HG03575 (cell line): ENCODE measurements around the gene FTSJ1.
"Not testable (repeated sequence)": the region's sequence is repeated elsewhere in the genome, so short reads cannot be mapped to it uniquely, and the experiment has no call there.

Experiments used
- ATAC-seq: cut with Tn5 transposase; IDR thresholded peaks from one replicate; pipeline ENCODE4 v1.9.1; 2021; ENCODE audit not compliant: unreplicated experiment, insufficient number of reproducible peaks, low FRiP score; ENCODE audit errors: extremely low read depth

Gene FTSJ1, protein sequence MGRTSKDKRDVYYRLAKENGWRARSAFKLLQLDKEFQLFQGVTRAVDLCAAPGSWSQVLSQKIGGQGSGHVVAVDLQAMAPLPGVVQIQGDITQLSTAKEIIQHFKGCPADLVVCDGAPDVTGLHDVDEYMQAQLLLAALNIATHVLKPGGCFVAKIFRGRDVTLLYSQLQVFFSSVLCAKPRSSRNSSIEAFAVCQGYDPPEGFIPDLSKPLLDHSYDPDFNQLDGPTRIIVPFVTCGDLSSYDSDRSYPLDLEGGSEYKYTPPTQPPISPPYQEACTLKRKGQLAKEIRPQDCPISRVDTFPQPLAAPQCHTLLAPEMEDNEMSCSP

DNA sequence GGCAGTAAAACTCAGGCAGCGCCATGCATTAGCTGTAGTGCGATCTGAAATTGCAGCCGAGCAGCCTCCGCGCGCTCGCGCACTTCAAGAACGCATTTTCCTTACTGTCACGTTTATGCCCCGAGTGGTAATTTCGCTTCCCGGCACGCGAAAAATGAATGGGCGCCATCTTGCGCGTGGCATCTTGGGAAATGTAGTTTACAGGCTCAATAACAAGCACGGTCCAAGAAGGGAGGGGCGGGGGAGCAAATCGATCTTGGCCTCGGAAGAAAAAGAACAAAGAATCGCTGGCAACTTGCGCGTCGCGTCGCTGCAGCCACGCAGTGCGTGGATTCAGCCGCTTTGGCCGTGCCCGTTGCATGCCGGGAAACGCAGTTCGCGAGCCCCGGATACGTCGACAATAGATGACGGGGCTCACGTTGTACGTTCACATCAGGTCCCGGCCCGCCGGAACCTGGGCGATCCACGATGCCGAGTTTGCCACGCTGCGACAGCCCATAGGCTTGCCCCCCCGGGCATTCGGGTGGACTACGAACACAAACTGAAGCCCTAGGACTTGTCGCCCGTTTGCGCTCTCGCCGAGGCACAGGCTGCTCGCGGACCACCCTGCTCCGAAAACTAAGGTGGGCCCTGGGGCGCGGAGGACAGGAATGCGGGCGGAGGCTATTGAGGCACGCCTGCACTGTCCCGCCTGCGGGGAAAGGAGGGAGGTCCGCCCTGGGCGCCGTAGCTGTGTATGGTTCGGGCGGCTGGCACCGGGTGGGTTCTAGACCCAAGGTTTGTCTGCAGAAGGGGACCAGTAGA lies at the start of gene FTSJ1:
TSS of gene FTSJ1 (plus strand) at position 426 of the 804 bp plus-strand sequence. CDS start 1,849 bp downstream, outside the sequence.
- peak; percentile 66 for ATAC-seq

DNA sequence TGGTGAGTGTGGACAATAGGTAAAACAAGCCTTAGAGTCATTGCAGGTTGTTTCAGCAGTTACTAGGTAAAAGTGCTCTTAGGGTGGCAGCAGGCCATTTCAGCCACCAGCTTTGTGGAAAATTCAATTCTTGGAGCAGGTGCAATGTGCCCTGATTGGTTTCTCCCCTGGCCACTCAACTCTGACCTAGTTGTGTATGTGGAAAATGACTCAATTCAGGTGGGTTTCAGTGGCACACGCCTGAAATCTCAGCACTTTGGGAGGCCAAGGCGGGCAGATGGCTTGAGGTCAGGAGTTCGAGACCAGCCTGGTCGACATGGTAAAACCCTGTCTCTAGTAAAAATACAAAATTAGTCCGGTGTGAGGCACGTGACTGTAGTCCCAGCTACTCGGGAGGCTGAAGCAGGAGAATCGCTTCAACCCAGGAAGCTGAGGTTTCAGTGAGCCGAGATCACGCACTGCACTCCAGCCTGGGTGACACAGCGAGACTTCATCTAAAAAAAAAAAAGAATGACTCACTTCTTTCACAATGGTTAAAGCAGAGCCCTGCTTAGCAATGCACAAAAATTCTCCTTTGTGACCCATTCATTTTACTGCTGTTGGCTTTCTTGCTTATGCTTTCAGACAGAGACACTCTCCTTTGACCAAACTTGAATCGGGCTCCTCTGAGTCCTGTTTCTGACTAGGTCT lies 48.8 kb upstream of the FTSJ1 start:
- ATAC-seq = not testable (repeated sequence)

DNA sequence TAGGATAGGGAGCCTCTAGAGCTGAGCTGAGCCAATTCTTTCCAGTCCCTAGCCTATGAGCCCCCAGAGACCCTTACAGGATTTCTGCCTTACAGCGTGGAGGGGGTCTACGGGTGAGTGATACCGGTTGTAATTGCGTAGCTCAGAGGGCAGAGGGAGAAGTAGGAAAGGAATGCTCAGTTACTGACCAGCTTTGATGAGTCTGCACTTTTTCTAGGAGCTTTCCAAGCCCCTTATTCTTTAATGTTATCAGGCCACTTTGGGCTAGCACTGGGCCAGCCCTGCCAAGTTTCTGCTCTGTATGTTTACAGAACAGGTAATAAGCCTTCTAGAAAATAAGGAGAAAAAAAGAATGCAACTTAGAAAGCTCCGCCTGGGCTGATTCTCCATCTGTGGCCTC lies 46.4 kb upstream of the FTSJ1 start:
- ATAC-seq = not testable (repeated sequence)

DNA sequence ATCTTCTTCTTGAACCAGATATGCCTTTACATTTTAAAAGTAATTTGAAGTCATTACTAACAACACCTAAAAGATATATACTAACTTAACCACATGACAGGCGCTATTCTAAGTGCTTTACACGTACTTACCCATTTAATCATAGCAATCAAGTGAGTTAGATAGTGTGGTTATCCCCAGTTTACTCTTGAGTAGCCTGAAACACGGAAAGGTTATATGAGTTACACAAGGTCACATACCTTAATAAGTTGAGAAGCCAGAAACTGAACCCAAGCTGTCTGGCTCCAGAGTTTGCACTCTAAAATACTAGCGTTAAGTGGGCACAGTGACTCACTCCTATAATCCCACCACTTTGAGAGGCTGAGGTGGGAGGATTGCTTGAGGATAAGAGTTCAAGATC lies 45.8 kb upstream of the FTSJ1 start:
- not testable (repeated sequence) for ATAC-seq

DNA sequence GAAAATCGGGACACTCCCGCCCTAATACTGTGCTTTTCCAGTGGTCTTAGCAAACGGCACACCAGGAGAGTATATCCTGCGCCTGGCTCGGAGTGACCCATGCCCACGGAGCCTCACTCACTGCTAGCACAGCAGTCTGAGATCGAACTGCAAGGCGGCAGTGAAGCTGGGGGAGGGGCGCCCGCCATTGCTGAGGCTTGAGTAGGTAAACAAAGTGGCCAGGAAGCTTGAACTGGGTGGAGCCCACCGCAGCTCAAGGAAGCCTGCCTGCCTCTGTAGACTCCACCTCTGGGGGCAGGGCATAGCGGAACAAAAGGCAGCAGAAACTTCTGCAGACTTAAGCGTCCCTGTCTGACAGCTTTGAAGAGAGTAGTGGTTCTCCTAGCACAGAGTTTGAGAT lies 42.3 kb upstream of the FTSJ1 start:
- ATAC-seq = not testable (repeated sequence)

DNA sequence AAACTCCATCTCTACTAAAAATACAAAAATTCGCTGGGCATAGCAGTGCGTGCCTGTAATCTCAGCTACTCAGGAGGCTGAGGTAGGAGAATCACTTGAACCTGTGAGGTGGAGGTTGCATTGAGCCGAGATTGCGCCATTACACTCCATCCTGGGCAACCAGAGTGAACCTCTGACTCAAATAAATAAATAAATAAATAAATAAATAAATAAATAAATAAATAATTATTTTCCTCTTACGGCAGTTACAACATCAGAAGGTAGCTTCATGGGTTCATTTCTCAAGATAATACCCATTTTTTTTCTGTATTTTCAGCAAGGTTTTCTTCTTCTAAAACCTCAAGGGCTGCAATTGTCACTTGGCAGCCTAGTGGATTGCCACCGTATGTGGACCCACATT lies 28.8 kb upstream of the FTSJ1 start:
- not testable (repeated sequence) for ATAC-seq

DNA sequence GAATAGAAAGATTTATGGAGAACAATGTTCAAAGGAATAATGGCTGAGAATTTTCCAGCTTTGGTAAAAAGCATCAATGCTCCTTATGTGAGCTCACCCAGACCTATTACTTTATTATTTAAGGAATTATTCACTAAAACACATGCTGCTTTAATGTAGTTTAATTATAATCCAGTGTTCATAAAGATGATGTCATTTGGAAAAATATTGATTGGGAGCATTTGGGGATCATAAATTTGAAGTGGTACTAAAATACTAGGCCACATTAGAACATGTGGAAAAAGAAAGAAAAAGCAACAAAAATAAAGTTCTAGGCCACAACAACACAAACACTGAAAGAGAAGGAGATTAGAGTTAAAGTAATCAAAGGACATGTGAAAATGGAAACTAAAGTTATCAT lies 25.9 kb upstream of the FTSJ1 start:
- no peak for ATAC-seq

DNA sequence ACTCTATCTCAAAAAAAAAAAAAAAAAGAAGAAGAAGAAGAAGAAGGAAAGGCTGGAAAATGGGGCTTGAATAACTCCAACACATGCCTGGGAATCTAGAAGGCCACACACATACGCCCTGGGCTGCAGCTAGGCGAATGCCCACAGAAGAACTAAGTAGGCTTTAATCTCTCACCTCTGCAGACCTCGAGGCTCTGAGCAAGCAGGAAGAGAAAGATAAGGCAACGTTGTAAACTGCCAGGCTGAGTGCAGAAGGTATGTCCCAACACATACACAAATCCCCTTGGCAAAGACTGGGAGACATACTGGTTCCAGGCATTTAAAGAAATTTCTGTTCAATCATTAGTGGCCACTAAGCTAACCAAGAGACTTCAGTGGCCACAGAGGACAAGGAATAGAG lies 24.3 kb upstream of the FTSJ1 start:
- ATAC-seq = no peak

DNA sequence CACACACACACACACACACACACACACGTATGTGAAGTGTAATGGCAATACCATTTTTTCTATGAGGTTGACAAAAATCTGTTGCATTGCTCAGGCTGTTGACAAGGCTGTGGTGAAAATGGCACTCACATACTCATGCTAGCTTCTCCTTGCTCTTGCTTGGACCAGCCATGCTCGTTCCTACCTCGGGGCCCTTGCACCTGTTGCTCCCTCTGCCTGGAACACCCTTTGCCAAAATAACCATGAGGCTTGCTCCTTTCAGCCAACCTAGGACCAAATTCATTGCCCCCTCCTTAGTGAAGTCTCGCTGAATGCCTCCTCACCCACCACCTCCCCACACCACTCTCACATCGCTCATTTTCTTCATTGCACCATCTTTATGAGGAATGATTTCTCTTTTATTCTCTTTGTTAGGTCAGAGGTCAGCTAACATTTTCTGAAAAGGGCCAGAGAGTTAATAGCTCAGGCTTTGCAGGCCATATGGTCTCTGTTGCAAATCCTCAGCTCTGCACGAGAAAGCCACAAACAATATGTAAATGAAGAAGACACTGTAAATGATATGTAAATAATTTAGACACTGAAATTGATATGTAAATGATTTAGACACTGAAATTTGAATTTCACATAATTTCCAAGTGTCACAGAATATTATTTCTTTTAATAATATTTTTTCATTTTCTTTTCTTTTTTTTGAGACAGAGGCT lies 19.2 kb upstream of the FTSJ1 start:
- ATAC-seq = no peak

DNA sequence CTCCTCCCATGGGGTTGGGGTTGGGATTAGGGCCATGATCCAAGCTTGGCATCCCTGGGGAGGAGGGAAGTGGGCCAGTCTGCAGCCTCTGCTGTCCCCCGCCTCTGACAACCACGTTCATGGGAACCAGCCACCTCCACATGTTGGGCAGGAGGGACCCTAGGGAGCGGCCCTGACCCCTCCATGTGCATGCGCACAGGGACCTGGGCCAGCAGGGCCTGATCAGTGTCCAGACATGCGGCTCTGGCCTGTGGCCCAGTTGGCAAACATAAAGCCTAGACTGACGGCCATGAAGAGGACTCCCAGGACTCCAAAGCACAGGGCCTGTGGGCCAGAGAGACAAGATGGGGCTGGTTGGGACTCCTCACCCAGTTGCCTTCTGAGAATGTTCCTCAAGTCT lies 17.3 kb upstream of the FTSJ1 start:
- no peak for ATAC-seq

DNA sequence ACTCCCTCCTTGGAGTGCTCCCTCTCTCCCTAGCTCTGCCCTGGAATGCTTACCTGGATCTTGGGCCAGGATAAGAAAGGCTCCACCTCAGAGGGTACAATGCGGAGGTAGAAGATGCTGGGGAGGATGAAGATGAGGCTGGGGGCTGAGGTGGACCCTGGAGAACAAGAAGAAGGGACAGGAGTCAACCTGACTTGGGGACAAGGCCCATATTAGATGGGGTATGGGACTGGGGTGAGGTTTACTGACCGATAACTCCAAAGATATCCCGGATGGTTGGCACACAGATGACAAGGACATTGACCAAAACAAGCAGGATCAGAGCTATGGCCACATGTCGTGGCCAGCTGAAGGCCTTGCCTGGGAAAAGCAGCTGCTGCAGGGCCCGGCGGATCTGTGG lies 16.5 kb upstream of the FTSJ1 start:
- no peak for ATAC-seq

DNA sequence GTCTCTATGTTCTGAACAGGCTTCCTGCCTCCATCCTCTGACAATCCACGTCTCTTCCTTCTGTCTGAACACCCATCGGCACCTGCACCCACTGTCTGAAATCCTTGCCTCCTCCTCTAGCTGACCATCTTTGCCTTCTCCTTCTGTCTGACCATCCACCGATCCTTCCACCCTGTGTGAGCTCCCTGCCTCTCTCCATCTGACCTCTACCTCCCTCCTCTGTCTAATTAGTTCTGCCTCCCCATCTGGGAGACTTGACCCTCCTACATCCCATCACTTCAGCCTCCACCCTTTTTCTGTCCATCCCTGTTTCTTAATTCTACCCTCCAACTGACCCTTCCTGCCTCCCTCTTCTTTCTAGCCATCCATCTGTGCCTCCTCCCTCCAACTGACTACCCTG lies 16.0 kb upstream of the FTSJ1 start:
- no peak for ATAC-seq

DNA sequence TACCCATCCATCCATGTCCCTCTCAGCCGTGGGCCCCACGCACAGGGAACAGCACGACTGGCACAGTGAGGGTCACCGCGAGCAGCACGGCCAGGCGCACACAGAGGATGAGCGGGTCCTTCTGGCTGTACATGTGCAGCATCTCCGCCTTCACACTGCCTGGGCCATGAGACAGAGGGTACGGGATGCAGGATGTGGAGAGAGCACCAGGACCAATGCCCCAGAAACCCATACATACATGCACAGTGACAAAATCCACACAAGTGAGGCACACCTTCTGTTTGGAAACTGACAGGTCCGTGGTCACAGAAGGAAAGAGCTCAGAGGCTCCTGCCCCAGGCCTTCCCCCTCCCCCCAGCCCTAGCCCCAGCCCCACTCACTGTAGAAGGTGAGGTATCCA lies 15.4 kb upstream of the FTSJ1 start:
- ATAC-seq = no peak

DNA sequence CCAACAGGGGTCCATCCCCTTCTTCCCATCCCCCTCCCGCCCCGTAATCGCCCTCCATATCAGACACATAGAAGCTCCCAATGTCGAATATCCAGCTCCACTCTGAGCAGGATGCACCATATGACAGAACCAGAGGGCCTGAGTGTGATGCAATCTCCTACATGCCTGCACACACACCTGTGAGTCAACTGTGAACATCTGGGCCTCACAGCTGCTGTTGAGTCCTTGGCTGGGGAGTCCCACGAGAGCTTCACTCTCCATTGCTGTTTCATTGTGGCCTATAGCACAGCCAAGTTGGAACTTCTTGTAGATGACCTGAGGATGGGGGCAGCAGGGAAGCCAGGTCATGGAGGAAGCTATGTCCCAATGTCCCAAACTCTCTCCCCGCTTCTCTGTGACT lies 14.2 kb upstream of the FTSJ1 start:
- no peak for ATAC-seq

DNA sequence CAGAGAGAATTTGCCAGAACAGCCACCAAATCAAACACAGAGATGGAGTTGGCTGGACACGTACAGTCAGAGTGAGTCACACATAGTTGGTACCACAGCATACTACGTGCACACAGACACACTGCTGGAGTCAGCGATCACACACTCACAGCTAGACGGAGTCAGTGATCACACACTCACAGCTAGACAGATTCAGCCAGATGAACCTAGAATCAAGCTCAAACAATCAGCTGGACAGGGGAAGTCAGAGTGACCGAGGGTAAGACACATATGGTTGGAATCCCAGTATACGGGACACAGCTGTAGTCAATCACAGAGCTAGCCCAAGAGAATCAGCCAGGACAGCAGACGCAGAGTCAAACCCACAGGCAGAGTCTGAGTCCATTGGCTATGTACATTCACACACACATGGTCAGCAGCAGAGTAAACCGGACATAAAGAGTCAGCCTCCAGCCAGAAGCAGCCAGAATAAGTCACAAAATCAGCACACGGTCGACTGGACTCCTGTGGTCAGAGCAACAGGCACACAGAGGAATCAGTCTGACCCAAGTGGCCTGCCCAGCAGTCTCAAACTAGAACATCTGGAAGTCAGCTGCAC lies 10.6 kb upstream of the FTSJ1 start:
- no peak for ATAC-seq

DNA sequence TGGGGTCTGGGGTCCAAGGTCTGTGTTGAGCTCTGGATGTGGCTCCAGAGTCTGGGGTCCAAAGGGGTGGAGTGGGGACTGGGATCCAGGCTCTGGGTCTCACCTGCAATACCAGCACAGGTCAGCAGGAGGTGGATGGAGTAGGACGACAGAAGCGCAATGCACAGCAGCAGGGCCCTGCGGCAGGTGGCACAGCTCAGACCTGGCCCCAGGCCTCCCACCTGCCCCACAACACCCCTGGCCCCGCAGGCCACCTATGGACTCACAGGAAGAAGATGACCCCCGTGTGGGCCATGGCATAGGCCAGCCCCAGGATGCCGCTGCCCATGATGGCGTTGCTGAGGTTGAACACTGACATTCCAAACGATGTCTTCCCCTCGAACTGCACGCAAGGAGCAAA lies 9.3 kb upstream of the FTSJ1 start:
- no peak for ATAC-seq

DNA sequence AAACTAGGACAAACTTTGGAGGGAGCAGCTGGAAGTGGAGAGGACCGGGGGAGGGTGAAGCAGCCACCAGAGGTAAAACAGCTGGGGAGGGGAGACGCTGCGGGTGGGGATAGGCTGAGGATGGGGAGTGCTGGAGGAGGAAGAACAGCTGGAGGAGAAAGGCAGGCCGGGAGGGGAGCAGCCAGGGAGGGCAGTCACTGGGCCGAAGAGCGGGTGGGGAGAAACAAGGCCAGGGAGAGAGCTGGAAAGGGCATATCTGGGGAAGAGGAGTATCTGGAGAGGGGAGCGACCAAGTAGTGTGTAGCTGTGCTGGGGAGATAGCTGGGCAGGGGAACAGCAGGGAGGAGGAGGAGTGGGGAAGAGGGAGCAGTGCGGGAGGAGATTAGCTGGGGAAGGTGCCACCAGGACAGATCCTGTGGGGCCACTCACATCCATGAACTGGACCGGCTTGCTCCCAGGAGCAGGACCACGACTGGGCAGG lies 8.7 kb upstream of the FTSJ1 start:
- no peak for ATAC-seq

DNA sequence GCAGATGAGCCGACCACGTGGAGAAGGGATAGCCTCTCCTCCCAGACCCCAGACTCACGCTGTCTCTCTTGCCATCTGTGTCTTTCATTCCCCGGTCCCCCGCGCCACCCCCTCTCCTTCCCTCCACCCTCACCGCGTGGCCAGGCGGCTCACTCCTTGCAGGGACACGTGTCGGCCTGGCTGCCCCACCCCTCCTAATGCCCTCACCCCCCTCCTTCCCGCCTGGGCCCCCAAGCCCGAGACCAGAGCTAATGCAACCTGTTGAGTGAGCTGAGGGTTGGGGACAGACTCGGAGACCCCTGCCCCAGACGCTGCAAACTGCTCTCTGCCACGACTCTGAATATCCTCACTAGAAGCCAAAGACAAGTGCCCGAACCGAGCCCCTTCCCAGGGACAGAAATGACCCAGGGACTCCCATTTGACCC lies 7.7 kb upstream of the FTSJ1 start:
- ATAC-seq = no peak
